Right ventricle myocardium inferior (tissue), 1 donor: ENCODE measurements around the gene NUDT14. TPM values are rescaled to one million over a fixed set of nuclear protein-coding genes. Genes with fewer than 3 reads are reported as not detected.
A peak's percentile ranks its signal among the peaks of the same experiment; 100 is the strongest.

Experiments used
- ATAC-seq: fragments of 200-7000 bp; cut with Tn5 transposase; one replicate; pipeline ENCODE4 v1.9.1; 2020; ENCODE audit warnings: mild to moderate bottlenecking, moderate library complexity
- DNase-seq: peaks from one replicate; pipeline ENCODE4 v3.0.0; 2021; ENCODE audit errors: missing footprints
- intact Hi-C: fragments of 100-400 bp; cut with DNase I; formaldehyde crosslinking; loops from one replicate; pipeline ENCODE4 v1.11.0; 2022
- total RNA-seq: library from RNA; stranded (reverse); fragmentation: NEBNext Ultra II Directional; extraction: Animal tissue kit (Norgen Biotek cat#: 25700); gene quantifications from one replicate; pipeline ENCODE4 v1.2.1, GENCODE V29; 2021
- donor health status: DM: no; HTN: yes; CAD: no; lungs with severe emphysema.

Gene NUDT14
- total RNA-seq, 1 donor from 2014 or later: 33.9 TPM

DNA sequence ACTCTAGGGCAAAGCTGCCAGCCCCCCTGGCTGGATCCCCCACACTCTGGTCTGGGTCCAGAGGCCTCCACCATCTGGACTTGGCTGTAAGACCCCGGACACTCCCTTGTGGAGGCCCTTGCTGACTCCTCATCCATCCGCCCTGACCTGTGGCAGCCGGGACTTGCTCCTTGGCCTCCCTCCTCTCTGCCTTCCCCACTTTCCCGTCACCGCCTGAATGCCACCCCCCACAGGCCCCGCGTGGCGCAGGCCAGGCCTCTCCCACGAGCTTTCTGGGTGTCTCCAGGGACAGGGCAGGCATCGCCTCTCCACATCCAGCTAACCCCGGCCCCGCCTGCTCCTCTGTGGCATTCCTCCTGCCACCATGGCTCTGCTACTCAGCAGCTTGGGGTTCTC, 26.6 kb downstream of the NUDT14 start:
- intact Hi-C loops: loop anchor here (5.0 kb wide), 1 partner anchor 62 kb away; no protein-coding TSS in a partner anchor
- ATAC-seq (no peak), DNase-seq (no peak)

DNA sequence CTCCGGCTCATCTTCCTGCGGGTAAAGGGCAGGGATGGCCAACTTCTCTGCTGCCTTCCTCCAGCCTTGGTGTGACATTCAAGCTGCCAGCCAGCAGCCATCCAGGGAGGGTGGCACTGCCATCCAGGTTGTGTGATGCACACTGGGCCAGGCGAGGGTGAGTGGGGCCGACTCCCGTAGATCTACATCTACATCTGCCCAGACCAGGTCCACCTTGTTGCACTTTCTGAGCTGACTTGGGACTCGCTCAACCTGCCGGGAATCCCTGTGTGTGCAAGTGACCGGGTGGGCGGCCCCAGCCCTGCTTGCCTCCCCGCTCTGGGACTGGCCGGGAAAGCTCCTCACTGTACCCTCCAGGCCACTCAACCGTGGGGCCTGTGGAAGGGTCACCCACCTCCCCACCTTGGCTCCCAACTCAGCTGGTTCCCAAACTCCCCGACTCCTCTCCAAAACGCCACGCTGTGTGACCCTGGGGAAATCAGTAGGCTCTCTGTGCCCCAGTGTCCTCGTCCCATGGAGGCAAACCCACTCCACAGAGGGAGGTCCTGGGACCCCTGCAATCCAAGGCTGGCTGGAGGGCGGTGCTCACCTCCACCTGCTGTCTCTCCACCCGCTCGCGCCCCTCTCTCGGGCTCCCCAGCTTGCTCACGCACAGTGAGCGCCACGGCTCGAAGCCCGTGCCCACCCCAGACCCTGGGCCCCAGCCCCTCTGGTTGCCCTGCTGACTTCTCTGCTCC, 27.2 kb downstream of the NUDT14 start:
- intact Hi-C loops: loop anchor here (2.0 to 5.0 kb wide), 2 partner anchors 43 to 62 kb away; no protein-coding TSS in a partner anchor
- no peak for ATAC-seq
- DNase-seq: peak; percentile 68

DNA sequence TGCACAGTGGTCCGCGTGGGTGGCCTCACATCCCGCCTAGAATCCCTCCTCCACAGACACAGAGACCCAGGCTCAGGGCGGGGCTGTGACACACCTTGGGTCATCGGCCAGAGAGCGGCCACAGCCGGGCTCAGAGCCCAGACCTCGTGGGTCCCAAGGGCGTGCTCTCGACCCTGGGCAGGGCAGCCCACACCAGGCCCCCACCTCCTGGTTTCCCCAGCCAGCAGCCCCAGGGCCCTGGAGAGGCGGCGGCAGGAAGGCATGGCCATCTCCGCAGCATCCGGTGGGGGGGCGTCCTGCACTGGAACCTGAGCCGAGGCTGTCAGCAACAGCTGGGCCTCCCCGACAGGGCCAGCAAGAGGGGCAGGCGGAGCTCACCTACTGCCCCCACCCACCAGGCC, 27.8 kb downstream of the NUDT14 start:
- intact Hi-C loops: loop anchor here (2.0 to 5.0 kb wide), 2 partner anchors 43 to 61 kb away; no protein-coding TSS in a partner anchor
- ATAC-seq: peak; percentile 36
- peak; percentile 82 for DNase-seq

DNA sequence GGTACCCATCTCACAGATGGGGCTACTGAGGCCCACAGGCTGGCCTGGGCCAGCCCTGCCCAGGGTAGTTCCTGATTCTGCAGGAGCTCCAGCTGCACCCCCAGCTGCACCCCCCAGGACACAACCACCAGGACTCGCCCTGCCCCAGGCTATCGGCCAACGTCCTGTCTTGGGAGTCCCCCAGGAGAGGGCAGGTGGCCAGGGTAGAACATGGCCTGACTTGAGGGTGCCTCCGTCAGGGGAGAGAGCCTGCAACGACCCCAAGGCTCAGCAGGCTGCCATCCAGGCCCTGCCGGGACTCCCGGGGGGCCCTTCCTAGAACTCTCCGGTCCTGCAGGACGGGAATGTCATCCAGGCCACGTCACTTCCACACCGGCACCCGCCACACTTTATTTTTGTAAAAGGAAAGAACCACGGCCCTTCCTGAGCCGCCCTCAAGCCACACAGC, 28.3 kb downstream of the NUDT14 start:
- intact Hi-C loops: loop anchor here (2.0 to 5.0 kb wide), 2 partner anchors 44 to 61 kb away; no protein-coding TSS in a partner anchor
- DNase-seq: peak; percentile 66
- peak; percentile 21 for ATAC-seq

DNA sequence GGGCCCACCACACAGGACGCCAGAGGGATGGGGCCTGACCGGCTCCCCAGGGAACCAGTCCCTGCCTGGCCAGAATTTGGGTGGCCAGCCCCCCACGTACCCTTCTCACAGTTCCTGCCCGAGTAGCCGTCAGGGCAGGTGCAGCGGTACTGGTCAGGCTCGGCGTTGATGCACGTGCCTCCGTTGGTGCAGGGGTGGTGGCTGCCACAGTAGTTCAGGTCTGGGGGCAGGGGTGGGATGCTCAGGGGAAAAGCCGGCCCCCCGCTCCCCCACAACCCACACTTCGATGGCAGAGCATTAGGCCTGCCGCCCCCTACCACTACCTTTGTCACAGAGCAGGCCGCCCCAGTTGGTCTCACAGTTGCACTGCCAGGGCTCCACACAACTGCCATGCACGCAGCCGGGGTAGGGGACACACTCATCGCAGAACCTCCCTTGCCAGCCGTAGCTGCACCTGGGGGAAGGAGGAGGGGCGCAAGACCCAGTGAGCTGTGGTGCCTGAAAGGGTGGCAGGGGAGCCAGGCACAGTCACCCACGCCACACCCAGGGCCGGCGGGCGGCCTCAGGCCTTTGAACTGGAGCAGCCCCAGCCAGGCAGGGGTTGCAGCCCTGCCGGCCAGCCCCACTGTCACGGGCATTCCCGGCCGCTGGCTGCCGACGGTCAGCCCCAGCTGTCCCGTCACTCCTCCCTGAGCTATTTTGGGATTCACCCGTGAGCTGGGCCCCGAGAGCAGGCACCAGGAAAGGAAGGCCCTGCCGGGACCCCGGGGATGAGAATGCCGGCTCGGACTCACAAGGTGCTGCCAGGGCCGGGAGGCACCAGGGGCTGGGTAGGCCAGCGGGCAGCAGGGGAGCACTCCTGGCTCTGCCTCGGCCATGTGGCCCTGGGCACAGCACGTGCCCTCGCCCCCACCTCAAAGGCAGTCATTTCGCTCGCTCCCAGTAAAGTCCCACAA, 29.0 kb downstream of the NUDT14 start:
- ATAC-seq (peak; percentile 38), DNase-seq (peak; percentile 70)
- intact Hi-C loops: loop anchor here (2.0 to 5.0 kb wide), 2 partner anchors 45 to 60 kb away; no protein-coding TSS in a partner anchor

DNA sequence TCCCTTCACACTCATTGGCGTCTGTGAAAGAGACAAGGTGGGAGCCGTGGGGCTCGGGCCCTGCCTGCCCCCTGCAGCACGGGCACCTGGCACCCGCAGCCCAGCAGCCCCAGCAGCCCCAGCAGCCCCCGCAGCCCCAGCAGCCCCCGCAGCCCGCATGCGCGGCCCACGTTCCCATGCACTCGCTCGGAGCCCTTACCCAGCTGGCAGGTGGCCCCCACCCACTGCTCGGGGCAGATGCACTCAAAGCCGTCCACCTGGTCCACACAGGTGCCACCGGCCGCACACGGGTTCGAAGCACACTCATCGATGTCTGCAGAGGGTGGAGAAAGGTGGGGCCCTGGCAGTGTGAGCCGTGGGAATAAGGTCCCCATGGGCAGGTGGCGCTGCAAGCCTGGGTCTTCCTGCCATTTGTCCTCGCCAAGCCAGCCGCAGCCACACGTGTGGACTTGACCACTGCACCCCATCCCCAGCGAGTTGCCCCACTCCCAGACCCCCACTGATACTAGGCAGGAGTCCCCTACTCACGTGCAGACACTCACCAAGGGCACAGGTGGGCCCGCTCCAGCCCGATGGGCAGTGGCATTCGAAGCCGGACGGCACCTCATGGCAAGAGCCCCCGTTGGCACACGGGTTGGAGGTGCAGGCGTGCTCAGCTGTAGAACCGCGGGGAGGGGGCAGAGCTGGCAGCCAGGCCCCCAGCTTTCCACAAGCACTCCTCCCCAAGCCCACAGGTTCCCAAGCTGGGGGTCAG, 29.9 kb downstream of the NUDT14 start:
- intact Hi-C loops: loop anchor here (5.0 kb wide), 1 partner anchor 59 kb away; no protein-coding TSS in a partner anchor
- ATAC-seq: no peak
- peak; percentile 45 for DNase-seq

DNA sequence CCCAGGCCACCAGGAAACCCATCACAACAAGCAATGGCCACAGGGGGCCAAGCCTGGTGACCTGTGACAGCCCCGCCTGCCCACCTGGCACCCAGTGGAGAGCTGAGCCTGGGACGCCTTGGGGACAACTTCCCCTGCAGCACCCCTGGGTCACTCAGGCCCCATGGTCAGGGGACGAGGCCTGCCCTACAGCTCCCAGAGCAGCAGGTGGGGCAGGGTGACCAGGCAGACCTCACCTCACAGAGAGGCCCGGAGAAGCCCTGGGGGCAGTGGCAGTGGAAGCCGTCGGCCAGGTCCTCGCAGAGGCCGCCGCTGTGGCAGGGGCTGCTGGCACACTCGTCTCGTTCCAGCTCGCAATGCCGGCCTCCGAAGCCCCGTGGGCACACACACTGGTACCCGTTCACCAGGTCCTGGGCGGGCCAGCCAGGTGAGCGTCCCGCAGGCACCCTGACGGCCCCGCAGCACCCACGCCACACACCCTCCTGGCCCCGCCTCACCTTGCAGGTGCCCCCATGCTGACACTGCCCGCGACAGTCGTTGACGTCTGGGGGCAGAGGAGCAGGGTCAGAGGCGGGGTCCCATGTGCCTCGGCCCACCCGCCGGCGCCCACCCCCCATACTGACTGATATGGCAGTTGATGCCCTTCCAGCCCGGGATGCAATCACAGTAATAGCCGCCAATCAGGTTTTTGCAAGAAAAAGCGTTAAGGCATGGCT, 30.6 kb downstream of the NUDT14 start:
- DNase-seq (peak; percentile 61), ATAC-seq (no peak)
- intact Hi-C loops: loop anchor here (5.0 kb wide), 1 partner anchor 58 kb away; no protein-coding TSS in a partner anchor

DNA sequence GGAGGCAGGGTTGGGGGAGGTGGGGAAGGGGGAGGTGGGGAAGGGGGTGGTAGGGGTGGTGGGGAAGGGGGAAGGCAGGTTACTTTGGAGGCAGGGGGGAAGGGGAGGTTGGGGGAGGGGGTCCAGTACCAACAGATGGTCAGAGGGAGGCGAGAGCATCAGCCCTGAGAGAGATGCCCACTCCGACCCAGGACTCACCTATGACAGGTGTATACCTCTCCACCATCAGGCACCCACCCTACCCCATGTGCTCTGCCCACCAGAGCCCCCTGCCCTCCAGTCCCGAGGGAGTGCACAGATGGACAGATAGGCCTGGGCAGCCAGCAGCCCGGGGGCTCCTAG, 31.1 kb downstream of the NUDT14 start:
- ATAC-seq (no peak), DNase-seq (no peak)
- intact Hi-C loops: loop anchor here (5.0 kb wide), 1 partner anchor 58 kb away; no protein-coding TSS in a partner anchor

DNA sequence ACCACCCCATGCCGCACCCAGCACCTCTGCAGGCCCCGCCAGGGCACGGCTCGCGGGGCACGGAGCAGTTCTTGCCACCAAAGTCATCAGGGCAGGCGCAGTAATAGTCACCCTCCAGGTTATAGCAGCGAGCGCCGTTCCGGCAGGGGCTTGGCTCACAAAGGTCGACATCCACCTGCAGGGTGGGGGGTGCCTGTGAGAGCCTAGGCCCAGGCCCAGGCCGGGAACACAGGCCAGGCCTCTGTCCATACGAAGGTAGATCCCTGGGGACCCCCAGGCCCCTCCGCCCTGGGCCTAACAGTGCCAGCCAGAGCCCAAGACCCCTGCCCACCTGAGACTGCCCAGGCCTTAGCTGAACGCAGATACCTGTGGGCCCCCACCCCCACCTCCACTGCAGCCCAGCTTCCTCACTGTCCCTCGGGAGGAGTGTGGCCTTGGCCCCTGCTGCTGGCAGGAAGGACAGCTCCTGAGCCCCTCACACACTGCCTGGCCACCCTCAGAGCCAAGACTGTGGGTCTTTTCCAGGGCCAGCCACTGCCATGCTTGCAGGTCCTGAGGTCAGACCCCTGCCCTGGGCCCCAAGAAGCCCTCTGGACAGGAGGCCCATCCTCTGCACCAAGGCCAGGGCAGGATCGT, 31.8 kb downstream of the NUDT14 start:
- DNase-seq (peak; percentile 55), ATAC-seq (no peak)

DNA sequence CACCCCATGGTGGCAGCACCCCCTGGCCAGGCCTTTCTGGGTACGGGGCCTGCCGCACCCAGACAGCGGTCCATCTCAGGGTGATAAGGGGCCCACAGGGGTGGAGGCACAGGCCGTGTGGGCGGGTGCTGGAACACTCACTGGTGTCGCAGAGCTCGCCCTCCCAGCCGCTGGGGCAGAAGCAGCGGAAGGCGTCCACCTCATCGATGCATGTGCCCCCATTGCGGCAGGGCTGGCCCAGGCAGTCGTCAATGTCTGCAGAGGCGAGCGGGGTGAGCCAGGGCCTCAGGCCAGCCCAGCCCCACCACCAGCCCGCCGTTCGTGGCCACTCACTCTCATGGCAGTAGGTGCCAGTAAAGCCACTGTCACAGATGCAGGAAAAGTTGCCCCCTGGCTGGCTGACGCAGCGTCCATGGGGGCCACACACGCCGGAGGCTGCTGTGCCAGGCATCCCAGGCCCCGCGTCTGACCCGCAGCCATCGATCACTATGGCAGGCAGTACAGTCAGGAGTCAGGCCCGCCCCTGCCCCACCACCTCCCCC, 32.4 kb downstream of the NUDT14 start:
- DNase-seq: peak; percentile 55
- intact Hi-C loops: no loop called here
- no peak for ATAC-seq

More for the DNA sequence above, 31.8 kb downstream of the NUDT14 start:
- intact Hi-C loops: no loop called here

DNA sequence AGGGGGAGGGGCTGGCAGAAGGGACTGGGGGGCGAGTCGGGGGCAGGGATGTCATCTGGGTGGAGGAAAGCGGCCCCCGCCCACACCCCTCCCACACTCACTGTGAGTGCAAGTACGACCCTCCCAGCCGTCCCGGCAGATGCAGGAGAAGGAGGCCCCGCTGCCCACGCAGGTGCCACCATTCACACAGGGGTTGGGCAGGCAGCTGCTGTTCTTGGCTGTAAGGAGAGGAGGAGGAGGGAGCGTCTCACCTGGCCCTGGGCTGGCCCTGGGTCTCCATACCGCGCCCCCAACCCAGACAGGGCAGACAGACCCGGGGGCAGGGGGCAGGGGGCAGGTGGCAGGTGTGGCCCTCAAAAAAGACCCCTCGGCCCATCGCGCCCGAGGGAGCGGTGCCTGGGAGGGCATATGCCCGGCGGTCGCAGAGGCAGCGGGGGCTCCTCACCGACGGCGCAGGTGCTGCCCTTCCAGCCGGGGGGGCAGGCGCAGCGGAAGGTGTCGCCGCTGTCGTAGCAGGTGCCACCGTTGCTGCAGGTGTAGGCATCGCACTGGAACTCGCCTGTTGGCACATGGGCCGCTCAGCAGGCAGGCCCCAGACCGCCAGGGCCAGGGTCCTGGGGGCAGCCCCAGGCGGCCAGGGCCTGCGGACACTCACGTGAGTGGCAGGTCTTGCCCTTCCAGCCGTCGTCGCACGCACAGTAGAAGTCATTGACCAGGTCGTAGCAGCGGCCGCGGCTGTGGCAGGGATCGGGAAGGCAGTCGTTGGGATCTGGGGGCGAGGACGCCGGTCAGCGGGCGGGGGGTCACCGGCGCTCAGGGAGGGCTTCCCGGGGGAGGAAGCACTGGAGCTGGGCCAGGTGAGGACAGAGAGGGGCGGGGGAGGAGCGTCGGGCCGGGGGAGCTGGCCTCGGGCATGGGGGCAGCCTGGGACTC, 33.2 kb downstream of the NUDT14 start:
- ATAC-seq (no peak), DNase-seq (peak; percentile 64)
- intact Hi-C loops: no loop called here

DNA sequence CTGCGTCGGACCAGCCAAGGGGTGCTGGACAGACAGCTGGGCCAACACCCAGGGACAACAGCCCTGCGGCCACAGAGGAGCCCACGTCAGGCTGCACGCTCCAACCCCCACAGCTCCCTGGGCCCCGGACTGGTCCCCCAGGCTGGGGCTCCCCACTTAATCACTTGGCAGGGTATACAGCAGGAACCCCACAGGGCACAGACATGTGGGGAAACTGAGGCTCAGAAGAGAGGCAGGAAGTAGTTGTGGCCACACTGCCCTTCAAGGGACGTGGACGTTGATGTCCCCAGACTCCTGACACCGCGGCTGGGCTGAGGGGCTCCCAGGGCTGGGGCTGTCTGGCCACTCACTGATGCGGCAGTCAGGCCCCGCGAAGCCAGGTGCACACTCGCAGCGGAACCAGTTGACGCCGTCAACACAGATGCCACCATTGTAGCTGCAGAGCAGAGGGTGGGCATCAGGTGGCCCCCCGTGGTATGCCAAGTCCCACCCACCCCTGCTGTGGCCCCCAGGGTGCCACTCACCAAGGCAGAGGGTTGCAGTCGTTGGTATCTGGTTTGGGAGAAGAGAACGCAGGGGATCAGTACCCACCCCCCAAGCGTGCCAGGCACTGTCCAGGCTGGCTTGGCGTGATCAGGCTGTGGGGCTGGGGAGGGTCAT, 34.0 kb downstream of the NUDT14 start:
- ATAC-seq (no peak), DNase-seq (peak; percentile 67)
- intact Hi-C loops: no loop called here

DNA sequence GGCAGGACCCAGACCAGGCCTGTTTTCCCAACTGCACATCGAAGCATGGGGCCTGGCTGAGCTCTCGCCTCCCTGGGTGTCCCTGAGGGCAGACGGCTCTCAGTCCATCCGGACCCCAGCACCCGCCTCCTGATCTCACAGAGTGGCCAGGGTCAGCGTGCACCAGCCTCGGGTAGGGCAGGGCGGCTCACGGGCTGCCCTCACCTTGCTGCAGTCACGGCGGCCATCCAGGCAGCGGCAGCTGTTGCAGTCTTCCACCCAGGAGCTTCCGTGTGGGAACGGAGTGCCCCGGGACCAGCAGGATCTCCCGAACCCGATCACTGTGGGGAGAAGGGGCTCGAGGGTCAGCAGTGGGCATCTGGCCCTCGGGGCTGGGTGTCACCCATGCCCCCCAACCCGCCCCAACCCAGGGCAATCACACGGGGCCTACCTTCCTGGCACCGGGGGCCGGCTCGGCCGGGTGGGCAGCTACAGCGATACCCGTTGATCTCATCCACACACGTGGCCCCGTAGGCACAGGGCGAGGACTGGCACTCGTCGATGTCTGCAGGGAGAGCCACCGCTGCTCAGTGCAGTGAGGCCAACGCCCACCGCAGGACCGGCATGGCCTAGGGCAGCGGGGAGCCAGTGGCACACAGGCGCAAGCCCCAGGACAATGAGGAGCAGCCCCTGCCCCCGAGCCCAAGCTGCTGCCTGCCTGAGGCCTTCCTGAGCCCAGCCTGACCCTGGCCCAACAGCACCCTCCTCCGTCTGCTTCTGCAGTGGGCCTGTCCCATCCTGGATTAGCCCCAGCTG, 34.7 kb downstream of the NUDT14 start:
- intact Hi-C loops: no loop called here
- ATAC-seq: no peak
- peak; percentile 41 for DNase-seq

DNA sequence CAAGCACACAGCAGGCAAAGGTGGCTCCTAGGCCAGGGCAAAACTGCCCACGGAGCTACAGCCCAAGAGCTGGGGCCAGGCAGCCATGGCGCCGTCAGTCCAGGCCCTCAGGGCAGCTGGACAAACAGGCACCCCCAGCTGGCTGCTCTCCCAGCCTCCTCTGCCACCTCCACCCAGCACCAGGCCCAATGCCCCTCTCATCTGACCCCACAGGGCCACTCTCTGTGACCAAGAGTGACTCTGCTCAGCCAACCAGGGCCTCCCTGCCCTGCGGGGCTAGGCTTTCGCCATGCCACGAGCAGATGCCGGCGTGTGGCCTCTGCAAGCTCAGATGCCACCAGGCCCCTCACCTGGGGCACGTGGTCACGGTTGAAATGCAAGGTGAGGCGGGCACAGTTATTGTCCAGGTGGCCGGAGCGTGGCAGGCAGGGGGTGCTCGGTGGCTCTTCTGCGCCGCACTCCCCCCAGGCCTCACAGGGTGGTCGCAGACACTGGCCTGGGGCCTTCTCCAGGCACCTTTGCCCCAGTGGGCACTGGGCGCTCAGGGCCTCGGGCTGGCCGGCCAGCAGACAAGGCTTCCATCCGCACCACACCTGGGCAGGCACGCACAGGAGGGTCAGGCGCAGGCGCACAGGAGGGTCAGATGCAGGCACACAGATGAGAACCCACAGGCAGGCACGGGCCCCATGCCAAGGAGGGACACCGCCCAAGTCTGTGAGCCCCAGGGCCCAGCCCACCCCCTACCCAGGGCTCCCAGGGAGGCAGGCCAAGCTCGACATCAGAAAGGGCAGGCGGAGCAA, 35.5 kb downstream of the NUDT14 start:
- intact Hi-C loops: no loop called here
- peak; percentile 62 for DNase-seq
- ATAC-seq: no peak
